K562 (cell line): ENCODE measurements around the gene TNC.

ENCODE experiments used
- MXI1 ChIP-seq: IDR thresholded peaks from 2 replicates; pipeline ENCODE4 v1.6.1; 2011; ENCODE audit warnings: low read depth, mild to moderate bottlenecking, improper control_type of control experiment, low read length
- NR3C1 ChIP-seq: sonication (generic); formaldehyde crosslinking; IDR thresholded peaks from 2 replicates; pipeline ENCODE4 v1.8.1; 2022; ENCODE audit warnings: missing genetic modification reagents
- RFX5 ChIP-seq: IDR thresholded peaks from 2 replicates; pipeline ENCODE4 v1.6.1; 2011; ENCODE audit warnings: low read depth, mild to moderate bottlenecking, improper control_type of control experiment, low read length
- SRF ChIP-seq, 2 experiments: fragments of 250-450, 450-650 bp in 1 of 2; sonication (Bioruptor Pico) in 1 of 2; sonication (generic) in 1 of 2; formaldehyde crosslinking; IDR thresholded peaks; 2 replicates each; pipeline versions ENCODE4 v1.5.0 to v1.5.1; 2020 to 2022; ENCODE audit warnings: mild to moderate bottlenecking in 1 of 2, missing genetic modification reagents in 1 of 2
- ZC3H4 ChIP-seq: sonication (generic); formaldehyde crosslinking; IDR thresholded peaks from 2 replicates; pipeline ENCODE4 v1.9.0; 2021; ENCODE audit warnings: missing genetic modification reagents, borderline replicate concordance
- ZNF232 ChIP-seq: sonication (generic); formaldehyde crosslinking; IDR thresholded peaks from 2 replicates; pipeline ENCODE4 v1.8.0; 2022; ENCODE audit warnings: mild to moderate bottlenecking, missing genetic modification reagents
- TF ChIP-seq, protein P1 (sequence below), 3 experiments: IDR thresholded peaks in 2 of 3; conservative IDR thresholded peaks in 1 of 3; 2 replicates each; pipeline ENCODE4 v1.5.1; 2011 to 2012; ENCODE audit warnings: low read length in 3 of 3, mild to moderate bottlenecking in 3 of 3, control low read depth in 2 of 3, improper control_type of control experiment in 1 of 3, inconsistent platforms in 1 of 3, low read depth in 1 of 3, mixed read lengths in 1 of 3, moderate library complexity in 1 of 3; ENCODE audit not compliant: insufficient read depth in 2 of 3
- TF ChIP-seq, protein P2 (sequence below): sonication (generic); formaldehyde crosslinking; IDR thresholded peaks from 2 replicates; pipeline ENCODE4 v1.8.0; 2023; ENCODE audit warnings: mild to moderate bottlenecking, missing genetic modification reagents

DNA sequence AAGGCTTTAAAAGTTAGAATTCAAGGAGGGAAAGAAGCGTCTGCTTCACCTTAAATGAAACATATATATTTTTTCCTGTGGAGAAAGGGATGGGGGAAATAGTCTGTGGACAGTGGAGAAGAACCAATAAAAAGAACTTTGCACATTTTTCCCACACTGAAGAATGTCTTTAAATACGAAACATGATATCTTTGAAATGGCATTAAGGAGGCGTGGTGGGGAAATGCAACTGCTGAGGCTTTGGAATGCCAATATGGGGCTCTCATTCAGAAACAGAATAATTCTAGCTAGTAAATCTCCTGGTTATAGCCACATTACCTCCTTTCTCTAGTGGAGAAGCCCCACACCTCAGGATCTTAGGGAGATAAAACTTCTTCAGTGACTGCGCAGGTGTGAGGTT is 46.8 kb downstream of the TNC start:
- TF ChIP-seq, protein P1, sequence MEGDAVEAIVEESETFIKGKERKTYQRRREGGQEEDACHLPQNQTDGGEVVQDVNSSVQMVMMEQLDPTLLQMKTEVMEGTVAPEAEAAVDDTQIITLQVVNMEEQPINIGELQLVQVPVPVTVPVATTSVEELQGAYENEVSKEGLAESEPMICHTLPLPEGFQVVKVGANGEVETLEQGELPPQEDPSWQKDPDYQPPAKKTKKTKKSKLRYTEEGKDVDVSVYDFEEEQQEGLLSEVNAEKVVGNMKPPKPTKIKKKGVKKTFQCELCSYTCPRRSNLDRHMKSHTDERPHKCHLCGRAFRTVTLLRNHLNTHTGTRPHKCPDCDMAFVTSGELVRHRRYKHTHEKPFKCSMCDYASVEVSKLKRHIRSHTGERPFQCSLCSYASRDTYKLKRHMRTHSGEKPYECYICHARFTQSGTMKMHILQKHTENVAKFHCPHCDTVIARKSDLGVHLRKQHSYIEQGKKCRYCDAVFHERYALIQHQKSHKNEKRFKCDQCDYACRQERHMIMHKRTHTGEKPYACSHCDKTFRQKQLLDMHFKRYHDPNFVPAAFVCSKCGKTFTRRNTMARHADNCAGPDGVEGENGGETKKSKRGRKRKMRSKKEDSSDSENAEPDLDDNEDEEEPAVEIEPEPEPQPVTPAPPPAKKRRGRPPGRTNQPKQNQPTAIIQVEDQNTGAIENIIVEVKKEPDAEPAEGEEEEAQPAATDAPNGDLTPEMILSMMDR (IDR thresholded peaks at IDR 0.05 in 2 of 3, conservative IDR thresholded peaks at IDR 0.05 in 1 of 3; ENCODE audit: insufficient read depth in 2 of 3, low read depth in 1 of 3, low read length in 3 of 3) = no peak
- TF ChIP-seq SRF (CRISPR knock-in tag; IDR thresholded peaks at IDR 0.05) = no peak
- TF ChIP-seq MXI1 = no peak
- TF ChIP-seq ZNF232 (CRISPR knock-in tag) = no peak
- TF ChIP-seq ZC3H4 (CRISPR knock-in tag) = no peak
- no peak for TF ChIP-seq NR3C1 (CRISPR knock-in tag)
- no peak for TF ChIP-seq RFX5
- TF ChIP-seq, protein P2, sequence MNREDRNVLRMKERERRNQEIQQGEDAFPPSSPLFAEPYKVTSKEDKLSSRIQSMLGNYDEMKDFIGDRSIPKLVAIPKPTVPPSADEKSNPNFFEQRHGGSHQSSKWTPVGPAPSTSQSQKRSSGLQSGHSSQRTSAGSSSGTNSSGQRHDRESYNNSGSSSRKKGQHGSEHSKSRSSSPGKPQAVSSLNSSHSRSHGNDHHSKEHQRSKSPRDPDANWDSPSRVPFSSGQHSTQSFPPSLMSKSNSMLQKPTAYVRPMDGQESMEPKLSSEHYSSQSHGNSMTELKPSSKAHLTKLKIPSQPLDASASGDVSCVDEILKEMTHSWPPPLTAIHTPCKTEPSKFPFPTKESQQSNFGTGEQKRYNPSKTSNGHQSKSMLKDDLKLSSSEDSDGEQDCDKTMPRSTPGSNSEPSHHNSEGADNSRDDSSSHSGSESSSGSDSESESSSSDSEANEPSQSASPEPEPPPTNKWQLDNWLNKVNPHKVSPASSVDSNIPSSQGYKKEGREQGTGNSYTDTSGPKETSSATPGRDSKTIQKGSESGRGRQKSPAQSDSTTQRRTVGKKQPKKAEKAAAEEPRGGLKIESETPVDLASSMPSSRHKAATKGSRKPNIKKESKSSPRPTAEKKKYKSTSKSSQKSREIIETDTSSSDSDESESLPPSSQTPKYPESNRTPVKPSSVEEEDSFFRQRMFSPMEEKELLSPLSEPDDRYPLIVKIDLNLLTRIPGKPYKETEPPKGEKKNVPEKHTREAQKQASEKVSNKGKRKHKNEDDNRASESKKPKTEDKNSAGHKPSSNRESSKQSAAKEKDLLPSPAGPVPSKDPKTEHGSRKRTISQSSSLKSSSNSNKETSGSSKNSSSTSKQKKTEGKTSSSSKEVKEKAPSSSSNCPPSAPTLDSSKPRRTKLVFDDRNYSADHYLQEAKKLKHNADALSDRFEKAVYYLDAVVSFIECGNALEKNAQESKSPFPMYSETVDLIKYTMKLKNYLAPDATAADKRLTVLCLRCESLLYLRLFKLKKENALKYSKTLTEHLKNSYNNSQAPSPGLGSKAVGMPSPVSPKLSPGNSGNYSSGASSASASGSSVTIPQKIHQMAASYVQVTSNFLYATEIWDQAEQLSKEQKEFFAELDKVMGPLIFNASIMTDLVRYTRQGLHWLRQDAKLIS = no peak
